PC-9 (cell line): ENCODE measurements around the gene TOR1B. TPM values are rescaled to one million over a fixed set of nuclear protein-coding genes. Genes with fewer than 3 reads are reported as not detected.

Experiments used
- BruUV-seq: library from RNA; stranded (reverse); fragments of 400-500 nt; replicated peaks from 2 replicates; lab custom pipeline; 2021; lab: Mats Ljungman, UMichigan
- CTCF ChIA-PET: fragments of 300-600 bp; sonication (Branson Sonifier 250); formaldehyde crosslinking; loops from one replicate; lab custom pipeline; 2022; ENCODE audit warnings: antibody characterized with exemption; lab: Charles Lee
- POLR2A ChIA-PET: fragments of 300-600 bp; sonication (Branson Sonifier 250); formaldehyde crosslinking; loops from one replicate; lab custom pipeline; 2022; ENCODE audit warnings: antibody characterized with exemption; ENCODE audit not compliant: unreplicated experiment; lab: Charles Lee
- DNase-seq, 2 experiments: peaks; one replicate each; pipeline versions ENCODE4 v3.0.0 to v3.0.0-alpha.2; 2015 to 2022; ENCODE audit warnings: mixed read lengths in 1 of 2
- H2AFZ ChIP-seq: fragments of 200-600 bp; sonication (generic); 2 replicates; pipeline ENCODE4 v1.8.1; 2017; ENCODE audit warnings: antibody characterized with exemption
- H3F3A ChIP-seq: fragments of 200-600 bp; sonication (generic); 2 replicates; pipeline ENCODE4 v1.8.1; 2017; ENCODE audit warnings: antibody characterized with exemption, mild to moderate bottlenecking, low read depth; ENCODE audit not compliant: insufficient read depth
- H3K27ac ChIP-seq: fragments of 200-600 bp; sonication (generic); 2 replicates; pipeline ENCODE4 v1.6.1; 2016; ENCODE audit warnings: mixed run types
- H3K27me3 ChIP-seq: fragments of 200-600 bp; sonication (generic); 2 replicates; pipeline ENCODE4 v1.6.1; 2016; ENCODE audit warnings: low read depth, mixed run types; ENCODE audit not compliant: insufficient read depth
- H3K36me3 ChIP-seq: fragments of 200-600 bp; sonication (generic); 2 replicates; pipeline ENCODE4 v1.6.1; 2016; ENCODE audit warnings: low read depth, mixed run types
- H3K4me1 ChIP-seq: fragments of 200-600 bp; sonication (generic); replicated peaks from 2 replicates; pipeline ENCODE4 v1.6.1; 2016; ENCODE audit warnings: mixed run types; ENCODE audit not compliant: insufficient read depth
- H3K4me2 ChIP-seq: fragments of 200-600 bp; sonication (generic); 2 replicates; pipeline ENCODE4 v1.6.1; 2017; ENCODE audit warnings: mixed run types
- H3K4me3 ChIP-seq: fragments of 200-600 bp; sonication (generic); 2 replicates; pipeline ENCODE4 v1.6.1; 2016; ENCODE audit warnings: mixed run types
- H3K79me2 ChIP-seq: fragments of 200-600 bp; sonication (generic); 2 replicates; pipeline ENCODE4 v1.6.1; 2017; ENCODE audit warnings: low read depth, mixed run types
- H3K9me2 ChIP-seq: fragments of 200-600 bp; sonication (generic); 2 replicates; pipeline ENCODE4 v1.8.1; 2017; ENCODE audit warnings: mild to moderate bottlenecking; ENCODE audit not compliant: insufficient read depth
- H3K9me3 ChIP-seq: fragments of 200-600 bp; sonication (generic); 2 replicates; pipeline ENCODE4 v1.8.1; 2016; ENCODE audit warnings: low read depth; ENCODE audit not compliant: insufficient read depth
- H4K20me1 ChIP-seq: fragments of 200-600 bp; sonication (generic); 2 replicates; pipeline ENCODE4 v1.8.1; 2017; ENCODE audit not compliant: insufficient read depth
- CTCF ChIP-seq: fragments of 200-600 bp; sonication (generic); conservative IDR thresholded peaks from 2 replicates; pipeline ENCODE4 v1.6.1; 2017; ENCODE audit warnings: mixed run types, antibody characterized with exemption, mild to moderate bottlenecking, moderate library complexity
- EZH2 ChIP-seq: fragments of 200-600 bp; sonication (generic); IDR thresholded peaks from 2 replicates; pipeline ENCODE4 v1.8.0; 2017; ENCODE audit warnings: antibody characterized with exemption, low read depth
- intact Hi-C: fragments of 100-400 bp; cut with micrococcal nuclease; formaldehyde crosslinking; loops from one replicate; pipeline ENCODE4 v1.10.0; 2022; ENCODE audit not compliant: unreplicated experiment
- total RNA-seq: library from RNA; stranded (reverse); gene quantifications from 2 replicates; pipeline ENCODE4 v1.2.3, GENCODE V29; 2021

Gene TOR1B
- total RNA-seq, 1 experiment from 2014 or later: 26.5 TPM

GRCh38 chr9:129816501-129817435 lies 13.8 kb downstream of the TOR1B start:
- H3K4me2 ChIP-seq: no peak overlapping the region
- no peak overlapping the region for H2AFZ ChIP-seq
- H3F3A ChIP-seq: 0 out of 2 replicates have a peak, but pooled peaks cover 3% of the 10 kb centered on the region
- POLR2A ChIA-PET: no interaction called here
- TF ChIP-seq CTCF: no peak
- TF ChIP-seq EZH2: no peak
- H3K79me2 ChIP-seq: no peaks in the 10 kb centered on the region
- CTCF ChIA-PET: interaction anchor here (0.7 kb wide), 1 partner anchor 1336 kb away, joined by 5 read pairs; no protein-coding TSS in a partner anchor
- no peak overlapping the region for H3K27ac ChIP-seq
- H3K4me3 ChIP-seq: no peak overlapping the region
- H3K9me2 ChIP-seq: no peaks in the 10 kb centered on the region
- no peak for DNase-seq
- no peaks in the 10 kb centered on the region for H4K20me1 ChIP-seq
- no peaks in the 10 kb centered on the region for H3K27me3 ChIP-seq
- H3K36me3 ChIP-seq: peaks cover 27% of the 10 kb centered on the region
- BruUV-seq: no TSS peak
- intact Hi-C loops: no loop called here
- no peaks in the 10 kb centered on the region for H3K9me3 ChIP-seq
- no peaks in the 10 kb centered on the region for H3K4me1 ChIP-seq

- 0 out of 2 replicates have a peak, but pooled peaks cover 4% of the 10 kb centered on the region for H3K79me2 ChIP-seq
- no peaks in the 10 kb centered on the region for H3K9me2 ChIP-seq
- TF ChIP-seq EZH2: no peak
- TF ChIP-seq CTCF: no peak
- H3K27me3 ChIP-seq: no peaks in the 10 kb centered on the region
- peak overlapping the region; percentile 40; the same call in 1 of the 2 replicates for H3K4me3 ChIP-seq
- no peaks in the 10 kb centered on the region for H3K9me3 ChIP-seq
- H3K36me3 ChIP-seq: peaks cover 24% of the 10 kb centered on the region
- no peak overlapping the region for H2AFZ ChIP-seq
- peak in 1 of 2 experiments; percentile 25 for DNase-seq
- H3K27ac ChIP-seq: no peak overlapping the region
- no TSS peak for BruUV-seq
- ChIA-PET POLR2A (no interaction called here), CTCF (interaction anchor here (0.6 kb wide), 1 partner anchor 39 kb away, joined by 3 read pairs; no protein-coding TSS in a partner anchor)
- H3K4me1 ChIP-seq: no peaks in the 10 kb centered on the region; the same call in 1 of the 2 replicates
- no peaks in the 10 kb centered on the region for H4K20me1 ChIP-seq
- intact Hi-C loops: no loop called here
- peak overlapping the region; percentile 66 for H3K4me2 ChIP-seq
- peaks cover 25% of the 10 kb centered on the region; the same call in 1 of the 2 replicates for H3F3A ChIP-seq
Measured at GRCh38 chr9:129822898-129823541, 20.0 kb downstream of the TOR1B start.

GRCh38 chr9:129823542-129823934 lies 20.6 kb downstream of the TOR1B start:
- DNase-seq: no peak
- Histone ChIP-seq H4K20me1 (no peaks in the 10 kb centered on the region), H3K4me1 (no peaks in the 10 kb centered on the region; the same call in 1 of the 2 replicates), H3K36me3 (peaks cover 24% of the 10 kb centered on the region), H2AFZ (peak overlapping the region; percentile 88), H3K9me2 (no peaks in the 10 kb centered on the region), H3K27me3 (no peaks in the 10 kb centered on the region), H3K9me3 (no peaks in the 10 kb centered on the region), H3K4me2 (peak overlapping the region; percentile 53; the same call in 1 of the 2 replicates), H3K27ac (no peak overlapping the region), H3K79me2 (0 out of 2 replicates have a peak, but pooled peaks cover 4% of the 10 kb centered on the region), H3F3A (peaks cover 25% of the 10 kb centered on the region; the same call in 1 of the 2 replicates), H3K4me3 (peak overlapping the region; percentile 81)
- POLR2A ChIA-PET: no interaction called here
- intact Hi-C loops: no loop called here
- no TSS peak for BruUV-seq
- CTCF ChIA-PET: no interaction called here
- TF ChIP-seq EZH2 (no peak), CTCF (no peak)
